ENCODE data around the gene ABHD5. TPM values are rescaled to one million over a fixed set of nuclear protein-coding genes. Genes with fewer than 3 reads are reported as not detected.
"Not testable (repeated sequence)": the region's sequence is repeated elsewhere in the genome, so short reads cannot be mapped to it uniquely, and the experiment has no call there.

Gene ABHD5
- total and polyA plus RNA-seq, 12 donors, result 6.5 to 40.1 (median 28.0) TPM

- Histone ChIP-seq H3K27me3 (no peaks in the 10 kb centered on the region), H3K27ac (no peak overlapping the region), H3K4me3 (no peak overlapping the region), H3K9me3 (peaks cover 0 to 11% (median 2%) of the 10 kb centered on the region in 11 donors), H3K36me3 (no peaks in the 10 kb centered on the region), H3K4me1 (no peaks in the 10 kb centered on the region)
- no peak for DNase-seq
- ATAC-seq, result no peak
- intact Hi-C loops (cut with DNase I), result no loop called here
- no peak for TF ChIP-seq CTCF (IDR thresholded peaks at IDR 0.05)
Observed at GRCh38 chr3:43675593-43675992, 15.1 kb upstream of the ABHD5 start.

- no peaks in the 10 kb centered on the region for H3K27me3 ChIP-seq
- intact Hi-C loops (cut with DNase I), result no loop called here
- DNase-seq (no peak), ATAC-seq (no peak)
- H3K27ac ChIP-seq, result no peak overlapping the region
- H3K4me3 ChIP-seq, result no peak overlapping the region
- H3K9me3 ChIP-seq, result peaks cover 0 to 11% (median 2%) of the 10 kb centered on the region in 11 donors
- no peaks in the 10 kb centered on the region for H3K36me3 ChIP-seq
- no peak for TF ChIP-seq CTCF (IDR thresholded peaks at IDR 0.05)
- WGBS, 2 donors, result 50 to 68% methylated on average over 1 of the region's 1 CpG
- no peaks in the 10 kb centered on the region for H3K4me1 ChIP-seq
Observed at GRCh38 chr3:43676441-43676840, 14.3 kb upstream of the ABHD5 start.

- H3K27ac ChIP-seq; H3K36me3 ChIP-seq; DNase-seq; H3K4me1 ChIP-seq; intact Hi-C loops (cut with DNase I); H3K27me3 ChIP-seq; ATAC-seq; H3K4me3 ChIP-seq: not testable (repeated sequence)
- 92 to 97% methylated on average over 8 of the region's 8 CpGs for WGBS, 2 donors
- peaks cover 0 to 11% (median 2%) of the 10 kb centered on the region in 11 donors for H3K9me3 ChIP-seq
Observed at GRCh38 chr3:43678375-43678774, 12.4 kb upstream of the ABHD5 start.

- H3K36me3 ChIP-seq; H3K4me1 ChIP-seq; H3K4me3 ChIP-seq; intact Hi-C loops (cut with DNase I); DNase-seq; H3K27me3 ChIP-seq; ATAC-seq; H3K27ac ChIP-seq: not testable (repeated sequence)
- H3K9me3 ChIP-seq, result peaks cover 0 to 14% (median 2%) of the 10 kb centered on the region in 11 donors
- 96% methylated on average over 20 of the region's 20 CpGs for WGBS, 2 donors
Observed at GRCh38 chr3:43678887-43679449, 11.8 kb upstream of the ABHD5 start.

- H3K4me1 ChIP-seq, ATAC-seq, H3K4me3 ChIP-seq, H3K36me3 ChIP-seq, DNase-seq, H3K27ac ChIP-seq, H3K27me3 ChIP-seq: not testable (repeated sequence)
- peaks cover 0 to 14% (median 2%) of the 10 kb centered on the region in 11 donors for H3K9me3 ChIP-seq
- intact Hi-C loops (cut with DNase I), result loop anchor here in 1 of 10 donors (10.0 kb wide), 1 partner anchor 66 kb away; no protein-coding TSS in a partner anchor
- 92 to 93% methylated on average over 4 of the region's 4 CpGs for WGBS, 2 donors
Observed at GRCh38 chr3:43680857-43681256, 9.9 kb upstream of the ABHD5 start.

- Histone ChIP-seq H3K27me3 (no peaks in the 10 kb centered on the region), H3K4me3 (no peak overlapping the region), H3K4me1 (peaks cover 0 to 7% (median 2%) of the 10 kb centered on the region in 9 donors), H3K27ac (no peak overlapping the region), H3K9me3 (peaks cover 0 to 4% (median 0%) of the 10 kb centered on the region in 11 donors), H3K36me3 (no peaks in the 10 kb centered on the region)
- no peak for ATAC-seq
- intact Hi-C loops (cut with DNase I), result loop anchor here in 3 of 10 donors (5.0 to 10.0 kb wide), 2 partner anchors 63 to 70 kb away; partner anchors contain the start of gene ANO10 (in 2 of the 3)
- WGBS, 2 donors, result 89 to 95% methylated on average over 3 of the region's 3 CpGs
- TF ChIP-seq CTCF (IDR thresholded peaks at IDR 0.05), result no peak
- DNase-seq, result no peak
Observed at GRCh38 chr3:43684944-43685343, 5.8 kb upstream of the ABHD5 start.
